HepG2 (cell line): ENCODE data around the gene C1orf115. TPM values are rescaled to one million over a fixed set of nuclear protein-coding genes. Genes with fewer than 3 reads are reported as not detected.

Source experiments
- ATAC-seq: fragments of 200-7000 bp; cut with Tn5 transposase; 3 replicates; pipeline ENCODE4 v1.9.1; 2020; ENCODE audit warnings: mild to moderate bottlenecking, moderate library complexity
- BruUV-seq: library from RNA; stranded (reverse); fragments of 400-500 nt; replicated peaks from 2 replicates; lab custom pipeline; 2021; lab: Mats Ljungman, UMichigan
- CTCF ChIA-PET: fragments of 300-600 bp; formaldehyde crosslinking; extraction: SDS; loops from one replicate; lab custom pipeline; 2021; ENCODE audit warnings: low total read pairs, inconsistent platforms, low intra/inter-chr PET ratio; lab: Yijun Ruan, JAX
- POLR2A ChIA-PET: fragments of 350-600 bp; sonication (Branson Sonifier 250); formaldehyde crosslinking; loops from one replicate; lab custom pipeline; 2020; ENCODE audit warnings: antibody characterized with exemption, inconsistent platforms; lab: Yijun Ruan, JAX
- DNase-seq: peaks from one replicate; pipeline ENCODE4 v3.0.0-alpha.2; 2015; ENCODE audit warnings: low spot score
- FAIRE-seq: peaks from 3 replicates; lab custom pipeline; 2011; peaks lifted over from hg19 to GRCh38; lab: Jason Lieb, UNC
- H2AFZ ChIP-seq: one replicate; pipeline ENCODE4 v1.6.1; 2011; ENCODE audit warnings: low read length, inconsistent platforms
- H3K27ac ChIP-seq: fragments of 300-600 bp; 3 replicates; pipeline ENCODE4 v1.8.0; 2011; ENCODE audit warnings: mixed run types, mild to moderate bottlenecking, mixed read lengths, low read length, inconsistent platforms; ENCODE audit not compliant: insufficient read depth; ENCODE audit errors: extremely low read length
- H3K27me3 ChIP-seq, 2 experiments: fragments of 200-600 bp in 1 of 2; 2 replicates in 1 of 2; 3 replicates in 1 of 2; pipeline versions ENCODE4 v1.6.0 to v1.8.0; 2011; ENCODE audit warnings: low read length in 2 of 2, mild to moderate bottlenecking in 2 of 2, moderate library complexity in 2 of 2, inconsistent platforms in 1 of 2; ENCODE audit not compliant: insufficient read depth in 2 of 2, control insufficient read depth in 1 of 2
- H3K36me3 ChIP-seq, 2 experiments: fragments of 200-600 bp in 1 of 2; replicated peaks in 1 of 2; 2 replicates in 1 of 2; 3 replicates in 1 of 2; pipeline versions ENCODE4 v1.5.1 to v1.8.0; 2011; ENCODE audit warnings: low read length in 2 of 2, inconsistent platforms in 1 of 2; ENCODE audit not compliant: insufficient read depth in 2 of 2, control insufficient read depth in 1 of 2
- H3K4me1 ChIP-seq: 2 replicates; pipeline ENCODE4 v1.5.1; 2012; ENCODE audit warnings: low read length, inconsistent platforms; ENCODE audit not compliant: insufficient read depth
- H3K4me2 ChIP-seq: 2 replicates; pipeline ENCODE4 v1.6.0; 2011; ENCODE audit warnings: low read depth, low read length, inconsistent platforms
- H3K4me3 ChIP-seq, 3 experiments: fragments of 200-600 bp in 1 of 3; sonication (generic), shearing (Covaris generic) in 1 of 3; replicated peaks in 1 of 3; 2 replicates each; pipeline ENCODE4 v1.5.1; 2011 to 2016; ENCODE audit warnings: low read length in 3 of 3, inconsistent platforms in 2 of 3, low read depth in 2 of 3, mild to moderate bottlenecking in 2 of 3, control low read depth in 1 of 3, mixed read lengths in 1 of 3; ENCODE audit not compliant: insufficient read depth in 1 of 3
- H3K79me2 ChIP-seq: one replicate; pipeline ENCODE4 v1.6.1; 2011; ENCODE audit warnings: low read length, inconsistent platforms; ENCODE audit not compliant: insufficient read depth
- H3K9ac ChIP-seq: 2 replicates; pipeline ENCODE4 v1.6.0; 2011; ENCODE audit warnings: mild to moderate bottlenecking, low read depth, low read length, inconsistent platforms; ENCODE audit not compliant: insufficient read depth
- H3K9me3 ChIP-seq: 2 replicates; pipeline ENCODE4 v1.5.1; 2012; ENCODE audit warnings: mild to moderate bottlenecking, low read length
- H4K20me1 ChIP-seq: 2 replicates; pipeline ENCODE4 v1.6.0; 2011; ENCODE audit warnings: inconsistent platforms, mild to moderate bottlenecking, low read length, moderate library complexity; ENCODE audit not compliant: insufficient read depth
- CEBPG ChIP-seq: IDR thresholded peaks from 2 replicates; pipeline ENCODE4 v1.6.1; 2016
- CHD4 ChIP-seq: fragments of 200-600 bp; sonication (generic); IDR thresholded peaks from 2 replicates; pipeline ENCODE4 v1.7.0; 2017; ENCODE audit warnings: mild to moderate bottlenecking, low read length, borderline replicate concordance
- FOXK1 ChIP-seq: sonication (generic); formaldehyde crosslinking; IDR thresholded peaks from 2 replicates; pipeline ENCODE4 v1.4.0; 2020; ENCODE audit warnings: low read depth, missing genetic modification reagents, borderline replicate concordance
- HNF1A ChIP-seq, 2 experiments: sonication (generic) in 1 of 2; formaldehyde crosslinking in 1 of 2; IDR thresholded peaks; 2 replicates each; pipeline versions ENCODE4 v1.4.0 to v1.6.1; 2016 to 2020; ENCODE audit warnings: borderline replicate concordance in 1 of 2, low read depth in 1 of 2, mild to moderate bottlenecking in 1 of 2, missing genetic modification reagents in 1 of 2
- JUND ChIP-seq: sonication (generic); formaldehyde crosslinking; IDR thresholded peaks from 2 replicates; pipeline ENCODE4 v1.8.0; 2022; ENCODE audit warnings: mild to moderate bottlenecking, missing genetic modification reagents
- MAFK ChIP-seq, 2 experiments: IDR thresholded peaks in 1 of 2; conservative IDR thresholded peaks in 1 of 2; 2 replicates each; pipeline ENCODE4 v1.6.1; 2011; ENCODE audit warnings: improper control_type of control experiment in 2 of 2, low read length in 2 of 2
- NR2C2 ChIP-seq: sonication (generic); formaldehyde crosslinking; IDR thresholded peaks from 2 replicates; pipeline ENCODE4 v1.4.0; 2020; ENCODE audit warnings: missing genetic modification reagents, mild to moderate bottlenecking, moderate library complexity, borderline replicate concordance
- PCBP1 ChIP-seq: fragments of 200-400 bp; formaldehyde crosslinking; IDR thresholded peaks from 2 replicates; pipeline ENCODE4 v1.6.1; 2017; ENCODE audit warnings: mild to moderate bottlenecking, low read depth, low read length, borderline replicate concordance
- TP53 ChIP-seq: sonication (generic); formaldehyde crosslinking; conservative IDR thresholded peaks from 2 replicates; pipeline ENCODE4 v1.4.0; 2020; ENCODE audit warnings: missing genetic modification reagents
- ZBTB44 ChIP-seq: sonication (generic); formaldehyde crosslinking; IDR thresholded peaks from 2 replicates; pipeline ENCODE4 v1.4.0; 2020; ENCODE audit warnings: missing genetic modification reagents
- ZNF629 ChIP-seq: sonication (generic); formaldehyde crosslinking; conservative IDR thresholded peaks from 2 replicates; pipeline ENCODE4 v1.5.0; 2020; ENCODE audit warnings: missing genetic modification reagents
- in situ Hi-C: cut with HindIII; loops from 2 replicates; pipeline ENCODE4 v1.10.0; 2017; ENCODE audit warnings: low pct_unique_long_range_greater_than_20kb; ENCODE audit not compliant: extremely low pct_ligation_motif_present
- intact Hi-C: fragments of 100-400 bp; cut with micrococcal nuclease; formaldehyde crosslinking; loops from one replicate; pipeline ENCODE4 v1.10.0; 2022; ENCODE audit not compliant: unreplicated experiment
- polyA plus RNA-seq, 8 experiments: library from polyadenylated mRNA; depleted of rRNA in 3 of 8; stranded (reverse) in 7 of 8; unstranded in 1 of 8; fragments of >200 nt; fragmentation: Illumina TruSeq in 4 of 8; extraction: Trizol in 4 of 8; gene quantifications; 2 replicates each; pipeline versions ENCODE4 v1.2.1 to v1.2.3, GENCODE V29; 2011 to 2016; ENCODE audit warnings: low read depth in 4 of 8, missing spikeins in 1 of 8, mixed read lengths in 1 of 8; ENCODE audit not compliant: insufficient read depth in 1 of 8
- total RNA-seq, 5 experiments: library from RNA; depleted of rRNA; stranded (reverse); fragments of >200 nt; fragmentation: Illumina TruSeq; extraction: Trizol; gene quantifications; 2 replicates each; pipeline ENCODE4 v1.2.3, GENCODE V29; 2016; ENCODE audit warnings: low read depth in 1 of 5
- TF ChIP-seq, protein P1 (sequence below): sonication (generic); formaldehyde crosslinking; IDR thresholded peaks from 2 replicates; pipeline ENCODE4 v1.8.0; 2022; ENCODE audit warnings: missing genetic modification reagents, mild to moderate bottlenecking, moderate library complexity, borderline replicate concordance
- TF ChIP-seq, protein P2 (sequence below): IDR thresholded peaks from 2 replicates; pipeline ENCODE4 v1.4.0; 2020; ENCODE audit warnings: mild to moderate bottlenecking, missing genetic modification reagents

The C1orf115 gene
- total and polyA plus RNA-seq, 2 of the 13 experiments (the other 11 are each of a cell fraction or from before 2014, with no cell fraction given), result 25.2 to 85.9 TPM

GRCh38 chr1:220670365-220670764 lies 19.8 kb upstream of the C1orf115 start:
- Histone ChIP-seq H3K4me2 (no peak overlapping the region), H3K27me3 (no peaks in the 10 kb centered on the region; a peak in 1 of 5 replicates), H3K36me3 (no peaks in the 10 kb centered on the region), H2AFZ (no peak overlapping the region), H3K9me3 (no peaks in the 10 kb centered on the region), H3K9ac (no peak overlapping the region), H3K27ac (no peak overlapping the region), H3K4me3 (no peak overlapping the region), H3K4me1 (no peaks in the 10 kb centered on the region), H3K79me2 (no peaks in the 10 kb centered on the region), H4K20me1 (no peaks in the 10 kb centered on the region)
- BruUV-seq, result no TSS peak
- in situ Hi-C loops (no loop called here), intact Hi-C loops (no loop called here)
- FAIRE-seq (no peak), DNase-seq (no peak), ATAC-seq (no peak)
- CTCF ChIA-PET, result no interaction called here
- POLR2A ChIA-PET, result no interaction called here
- TF ChIP-seq, protein P1, sequence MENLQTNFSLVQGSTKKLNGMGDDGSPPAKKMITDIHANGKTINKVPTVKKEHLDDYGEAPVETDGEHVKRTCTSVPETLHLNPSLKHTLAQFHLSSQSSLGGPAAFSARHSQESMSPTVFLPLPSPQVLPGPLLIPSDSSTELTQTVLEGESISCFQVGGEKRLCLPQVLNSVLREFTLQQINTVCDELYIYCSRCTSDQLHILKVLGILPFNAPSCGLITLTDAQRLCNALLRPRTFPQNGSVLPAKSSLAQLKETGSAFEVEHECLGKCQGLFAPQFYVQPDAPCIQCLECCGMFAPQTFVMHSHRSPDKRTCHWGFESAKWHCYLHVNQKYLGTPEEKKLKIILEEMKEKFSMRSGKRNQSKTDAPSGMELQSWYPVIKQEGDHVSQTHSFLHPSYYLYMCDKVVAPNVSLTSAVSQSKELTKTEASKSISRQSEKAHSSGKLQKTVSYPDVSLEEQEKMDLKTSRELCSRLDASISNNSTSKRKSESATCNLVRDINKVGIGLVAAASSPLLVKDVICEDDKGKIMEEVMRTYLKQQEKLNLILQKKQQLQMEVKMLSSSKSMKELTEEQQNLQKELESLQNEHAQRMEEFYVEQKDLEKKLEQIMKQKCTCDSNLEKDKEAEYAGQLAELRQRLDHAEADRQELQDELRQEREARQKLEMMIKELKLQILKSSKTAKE (CRISPR knock-in tag), result no peak
- TF ChIP-seq NR2C2 (no peak), CEBPG (CRISPR knock-in tag) (no peak), FOXK1 (CRISPR knock-in tag) (no peak), MAFK (conservative IDR thresholded peaks at IDR 0.05 in 1 of 2, IDR thresholded peaks at IDR 0.05 in 1 of 2; ENCODE audit: low read length in 2 of 2) (no peak), ZNF629 (CRISPR knock-in tag) (no peak), ZBTB44 (CRISPR knock-in tag) (no peak), CHD4 (no peak), TP53 (CRISPR knock-in tag) (no peak), PCBP1 (no peak), HNF1A (IDR thresholded peaks at IDR 0.05; ENCODE audit: low read depth) (no peak), HNF1A (CRISPR knock-in tag; IDR thresholded peaks at IDR 0.05; ENCODE audit: borderline replicate concordance) (no peak), JUND (CRISPR knock-in tag) (no peak)
- TF ChIP-seq, protein P2, sequence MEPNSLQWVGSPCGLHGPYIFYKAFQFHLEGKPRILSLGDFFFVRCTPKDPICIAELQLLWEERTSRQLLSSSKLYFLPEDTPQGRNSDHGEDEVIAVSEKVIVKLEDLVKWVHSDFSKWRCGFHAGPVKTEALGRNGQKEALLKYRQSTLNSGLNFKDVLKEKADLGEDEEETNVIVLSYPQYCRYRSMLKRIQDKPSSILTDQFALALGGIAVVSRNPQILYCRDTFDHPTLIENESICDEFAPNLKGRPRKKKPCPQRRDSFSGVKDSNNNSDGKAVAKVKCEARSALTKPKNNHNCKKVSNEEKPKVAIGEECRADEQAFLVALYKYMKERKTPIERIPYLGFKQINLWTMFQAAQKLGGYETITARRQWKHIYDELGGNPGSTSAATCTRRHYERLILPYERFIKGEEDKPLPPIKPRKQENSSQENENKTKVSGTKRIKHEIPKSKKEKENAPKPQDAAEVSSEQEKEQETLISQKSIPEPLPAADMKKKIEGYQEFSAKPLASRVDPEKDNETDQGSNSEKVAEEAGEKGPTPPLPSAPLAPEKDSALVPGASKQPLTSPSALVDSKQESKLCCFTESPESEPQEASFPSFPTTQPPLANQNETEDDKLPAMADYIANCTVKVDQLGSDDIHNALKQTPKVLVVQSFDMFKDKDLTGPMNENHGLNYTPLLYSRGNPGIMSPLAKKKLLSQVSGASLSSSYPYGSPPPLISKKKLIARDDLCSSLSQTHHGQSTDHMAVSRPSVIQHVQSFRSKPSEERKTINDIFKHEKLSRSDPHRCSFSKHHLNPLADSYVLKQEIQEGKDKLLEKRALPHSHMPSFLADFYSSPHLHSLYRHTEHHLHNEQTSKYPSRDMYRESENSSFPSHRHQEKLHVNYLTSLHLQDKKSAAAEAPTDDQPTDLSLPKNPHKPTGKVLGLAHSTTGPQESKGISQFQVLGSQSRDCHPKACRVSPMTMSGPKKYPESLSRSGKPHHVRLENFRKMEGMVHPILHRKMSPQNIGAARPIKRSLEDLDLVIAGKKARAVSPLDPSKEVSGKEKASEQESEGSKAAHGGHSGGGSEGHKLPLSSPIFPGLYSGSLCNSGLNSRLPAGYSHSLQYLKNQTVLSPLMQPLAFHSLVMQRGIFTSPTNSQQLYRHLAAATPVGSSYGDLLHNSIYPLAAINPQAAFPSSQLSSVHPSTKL, result no peak
